ENCODE measurements around the gene MGMT. TPM values are rescaled to one million over a fixed set of nuclear protein-coding genes. Genes with fewer than 3 reads are reported as not detected.

MGMT gene
- polyA plus RNA-seq, 1 donor from 2014 or later = 0.94 TPM

GRCh38 chr10:129745186-129745750, 278.2 kb downstream of the MGMT start:
- H3K36me3 ChIP-seq (ENCODE audit: insufficient read depth, low read length) = no peaks in the 10 kb centered on the region
- no peaks in the 10 kb centered on the region for H3K9me2 ChIP-seq (ENCODE audit: insufficient read depth, low read length)
- H3K79me2 ChIP-seq (replicated peaks; ENCODE audit: insufficient read depth, low read length) = no peaks in the 10 kb centered on the region
- no peak overlapping the region for H3K9ac ChIP-seq (ENCODE audit: low read length)
- no peak overlapping the region for H3K4me2 ChIP-seq (ENCODE audit: low read length)
- no peak for TF ChIP-seq TAF1 (IDR thresholded peaks at IDR 0.05; ENCODE audit: low read depth)
- TF ChIP-seq MXI1 (conservative IDR thresholded peaks at IDR 0.05; ENCODE audit: poor library complexity, severe bottlenecking) = no peak
- no peak overlapping the region for H3K4me3 ChIP-seq (ENCODE audit: low read length)
- peaks cover 6% of the 10 kb centered on the region for H3K9me3 ChIP-seq (ENCODE audit: low read length)
- H3K27ac ChIP-seq (ENCODE audit: low read length) = no peak overlapping the region
- no peaks in the 10 kb centered on the region for H4K20me1 ChIP-seq (ENCODE audit: insufficient read depth)
- no peaks in the 10 kb centered on the region for H3K27me3 ChIP-seq (ENCODE audit: insufficient read depth, low read depth, low read length)
- no peaks in the 10 kb centered on the region for H3F3A ChIP-seq (ENCODE audit: insufficient read depth, low read length, poor library complexity, severe bottlenecking)
- H2AFZ ChIP-seq (ENCODE audit: low read depth, low read length) = no peak overlapping the region

- H4K20me1 ChIP-seq (ENCODE audit: insufficient read depth) = no peaks in the 10 kb centered on the region
- H3K36me3 ChIP-seq (ENCODE audit: insufficient read depth, low read length) = no peaks in the 10 kb centered on the region
- no peaks in the 10 kb centered on the region for H3K27me3 ChIP-seq (ENCODE audit: insufficient read depth, low read depth, low read length)
- no peak overlapping the region for H2AFZ ChIP-seq (ENCODE audit: low read depth, low read length)
- no peaks in the 10 kb centered on the region for H3K9me2 ChIP-seq (ENCODE audit: insufficient read depth, low read length)
- H3K9ac ChIP-seq (ENCODE audit: low read length) = no peak overlapping the region
- no peak for TF ChIP-seq EP300 (conservative IDR thresholded peaks at IDR 0.05; ENCODE audit: poor library complexity, severe bottlenecking)
- TF ChIP-seq CTCF (IDR thresholded peaks at IDR 0.05; ENCODE audit: poor library complexity, severe bottlenecking) = no peak
- no peak for TF ChIP-seq EZH2 (IDR thresholded peaks at IDR 0.05; ENCODE audit: borderline replicate concordance, insufficient read depth, low read length, poor library complexity, severe bottlenecking)
- no peak for TF ChIP-seq POLR2AphosphoS5 (IDR thresholded peaks at IDR 0.05)
- H3K4me3 ChIP-seq (ENCODE audit: low read length) = no peak overlapping the region
- H3K79me2 ChIP-seq (replicated peaks; ENCODE audit: insufficient read depth, low read length) = no peaks in the 10 kb centered on the region
- H3K9me3 ChIP-seq (ENCODE audit: low read length) = peaks cover 1% of the 10 kb centered on the region
- no peak overlapping the region for H3K4me2 ChIP-seq (ENCODE audit: low read length)
- no peak overlapping the region for H3K27ac ChIP-seq (ENCODE audit: low read length)
- no peaks in the 10 kb centered on the region for H3F3A ChIP-seq (ENCODE audit: insufficient read depth, low read length, poor library complexity, severe bottlenecking)
Measured at GRCh38 chr10:129754211-129755050, 287.4 kb downstream of the MGMT start.

GRCh38 chr10:129755158-129755591, 288.1 kb downstream of the MGMT start:
- no peaks in the 10 kb centered on the region for H3K36me3 ChIP-seq (ENCODE audit: insufficient read depth, low read length)
- H3K9me3 ChIP-seq (ENCODE audit: low read length) = no peaks in the 10 kb centered on the region
- H3F3A ChIP-seq (ENCODE audit: insufficient read depth, low read length, poor library complexity, severe bottlenecking) = no peaks in the 10 kb centered on the region
- H4K20me1 ChIP-seq (ENCODE audit: insufficient read depth) = no peaks in the 10 kb centered on the region
- H3K4me2 ChIP-seq (ENCODE audit: low read length) = no peak overlapping the region
- TF ChIP-seq POLR2AphosphoS5 (IDR thresholded peaks at IDR 0.05) = no peak
- TF ChIP-seq RAD21 (conservative IDR thresholded peaks at IDR 0.05) = no peak
- no peak for TF ChIP-seq TAF1 (IDR thresholded peaks at IDR 0.05; ENCODE audit: low read depth)
- no peak for TF ChIP-seq EZH2 (IDR thresholded peaks at IDR 0.05; ENCODE audit: borderline replicate concordance, insufficient read depth, low read length, poor library complexity, severe bottlenecking)
- no peak for TF ChIP-seq EP300 (conservative IDR thresholded peaks at IDR 0.05; ENCODE audit: poor library complexity, severe bottlenecking)
- no peak for TF ChIP-seq CTCF (IDR thresholded peaks at IDR 0.05; ENCODE audit: poor library complexity, severe bottlenecking)
- no peak for TF ChIP-seq MXI1 (conservative IDR thresholded peaks at IDR 0.05; ENCODE audit: poor library complexity, severe bottlenecking)
- TF ChIP-seq SMC3 (conservative IDR thresholded peaks at IDR 0.05; ENCODE audit: poor library complexity) = no peak
- H3K27me3 ChIP-seq (ENCODE audit: insufficient read depth, low read depth, low read length) = no peaks in the 10 kb centered on the region
- H3K79me2 ChIP-seq (replicated peaks; ENCODE audit: insufficient read depth, low read length) = no peaks in the 10 kb centered on the region
- H3K27ac ChIP-seq (ENCODE audit: low read length) = no peak overlapping the region
- H2AFZ ChIP-seq (ENCODE audit: low read depth, low read length) = no peak overlapping the region
- no peak overlapping the region for H3K9ac ChIP-seq (ENCODE audit: low read length)
- no peak overlapping the region for H3K4me3 ChIP-seq (ENCODE audit: low read length)
- no peaks in the 10 kb centered on the region for H3K9me2 ChIP-seq (ENCODE audit: insufficient read depth, low read length)

All from neural cell (in vitro differentiated cells).